C4-2B (cell line): Measurements from ENCODE around the gene TXNRD3.

Source experiments
- CTCF ChIP-seq: fragments of 450-650 bp; conservative IDR thresholded peaks from 2 replicates; pipeline ENCODE4 v1.5.1; 2017; ENCODE audit warnings: mild to moderate bottlenecking
- ZFX ChIP-seq: fragments of 450-650 bp; IDR thresholded peaks from 2 replicates; pipeline ENCODE4 v1.6.1; 2017

- TF ChIP-seq CTCF = no peak
- TF ChIP-seq ZFX = no peak
Observed at GRCh38 chr3:126683069-126683468, 28.1 kb upstream of the TXNRD3 start.
